H9 (cell line): Measurements from ENCODE around the gene CTF1. TPM values are rescaled to one million over a fixed set of nuclear protein-coding genes. Genes with fewer than 3 reads are reported as not detected.

Experiments used
- DNase-seq: peaks from one replicate; pipeline ENCODE4 v3.0.0-alpha.2; 2017
- H2AFZ ChIP-seq: one replicate; pipeline ENCODE4 v1.6.1; 2013; ENCODE audit warnings: mild to moderate bottlenecking, low read length, control low read depth, moderate library complexity
- H2AK5ac ChIP-seq: 2 replicates; pipeline ENCODE4 v1.6.1; 2013; ENCODE audit warnings: low read length, control low read depth, mixed read lengths; ENCODE audit not compliant: insufficient read length
- H2BK120ac ChIP-seq: one replicate; pipeline ENCODE4 v1.6.1; 2013; ENCODE audit warnings: low read depth, mild to moderate bottlenecking, low read length, control low read depth, inconsistent platforms; ENCODE audit not compliant: poor library complexity, severe bottlenecking
- H2BK12ac ChIP-seq: 2 replicates; pipeline ENCODE4 v1.6.1; 2013; ENCODE audit warnings: low read length, control low read depth, mixed read lengths, low read depth; ENCODE audit not compliant: insufficient read length
- H2BK15ac ChIP-seq: 2 replicates; pipeline ENCODE4 v1.6.1; 2013; ENCODE audit warnings: low read depth, low read length, control low read depth
- H2BK20ac ChIP-seq: one replicate; pipeline ENCODE4 v1.6.1; 2013; ENCODE audit warnings: low read depth, mild to moderate bottlenecking, low read length, control low read depth, inconsistent platforms; ENCODE audit not compliant: poor library complexity, severe bottlenecking
- H2BK5ac ChIP-seq: 2 replicates; pipeline ENCODE4 v1.6.1; 2013; ENCODE audit warnings: low read length, control low read depth, mixed read lengths; ENCODE audit not compliant: insufficient read length
- H3K14ac ChIP-seq: 2 replicates; pipeline ENCODE4 v1.6.1; 2013; ENCODE audit warnings: low read length, control low read depth; ENCODE audit not compliant: insufficient read depth
- H3K18ac ChIP-seq: 2 replicates; pipeline ENCODE4 v1.6.1; 2013; ENCODE audit warnings: low read depth, mild to moderate bottlenecking, mixed read lengths, low read length, control low read depth; ENCODE audit not compliant: insufficient read length
- H3K23ac ChIP-seq: 2 replicates; pipeline ENCODE4 v1.6.1; 2013; ENCODE audit warnings: low read length, control low read depth, mixed read lengths, low read depth; ENCODE audit not compliant: insufficient read length
- H3K23me2 ChIP-seq: 2 replicates; pipeline ENCODE4 v1.6.1; 2013; ENCODE audit warnings: low read depth, mild to moderate bottlenecking, mixed read lengths, low read length, control low read depth; ENCODE audit not compliant: insufficient read length, poor library complexity, severe bottlenecking
- H3K27ac ChIP-seq: 2 replicates; pipeline ENCODE4 v1.5.1; 2013; ENCODE audit warnings: low read length, control low read depth, mixed read lengths, low read depth; ENCODE audit not compliant: insufficient read length
- H3K27me3 ChIP-seq: 2 replicates; pipeline ENCODE4 v1.6.1; 2013; ENCODE audit warnings: low read length, control low read depth, inconsistent platforms; ENCODE audit not compliant: insufficient read depth
- H3K4ac ChIP-seq: 2 replicates; pipeline ENCODE4 v1.6.1; 2013; ENCODE audit warnings: low read depth, mild to moderate bottlenecking, control low read depth, inconsistent platforms, low read length, moderate library complexity
- H3K4me1 ChIP-seq: 2 replicates; pipeline ENCODE4 v1.6.1; 2013; ENCODE audit warnings: low read length, control low read depth, inconsistent platforms; ENCODE audit not compliant: insufficient read depth
- H3K4me2 ChIP-seq: 2 replicates; pipeline ENCODE4 v1.6.1; 2013; ENCODE audit warnings: low read length, control low read depth, mixed read lengths; ENCODE audit not compliant: insufficient read length, insufficient read depth
- H3K56ac ChIP-seq: 2 replicates; pipeline ENCODE4 v1.6.1; 2013; ENCODE audit warnings: low read depth, mild to moderate bottlenecking, mixed read lengths, low read length, control low read depth; ENCODE audit not compliant: insufficient read length
- H3K79me1 ChIP-seq: 2 replicates; pipeline ENCODE4 v1.6.1; 2013; ENCODE audit warnings: low read depth, mild to moderate bottlenecking, moderate library complexity, low read length, control low read depth, inconsistent platforms; ENCODE audit not compliant: insufficient read depth, poor library complexity, severe bottlenecking
- H3K79me2 ChIP-seq: 2 replicates; pipeline ENCODE4 v1.6.1; 2013; ENCODE audit warnings: low read length, control low read depth, inconsistent platforms; ENCODE audit not compliant: insufficient read depth
- H3K9ac ChIP-seq: 2 replicates; pipeline ENCODE4 v1.6.1; 2013; ENCODE audit warnings: low read length, control low read depth, mixed read lengths; ENCODE audit not compliant: insufficient read length; ENCODE audit errors: extremely low read depth
- H3K9me3 ChIP-seq: one replicate; pipeline ENCODE4 v1.6.1; 2013; ENCODE audit warnings: low read depth, low read length, inconsistent platforms; ENCODE audit not compliant: control insufficient read depth
- H3T11ph ChIP-seq: one replicate; pipeline ENCODE4 v1.6.1; 2013; ENCODE audit warnings: mild to moderate bottlenecking, low read length, control low read depth, inconsistent platforms
- H4K20me1 ChIP-seq: one replicate; pipeline ENCODE4 v1.6.1; 2013; ENCODE audit not compliant: control insufficient read depth, insufficient read length, insufficient read depth
- H4K5ac ChIP-seq: 2 replicates; pipeline ENCODE4 v1.6.1; 2013; ENCODE audit warnings: low read depth, mild to moderate bottlenecking, mixed read lengths, low read length, control low read depth; ENCODE audit not compliant: insufficient read length
- H4K8ac ChIP-seq: replicated peaks from 2 replicates; pipeline ENCODE4 v1.6.1; 2013; ENCODE audit warnings: low read length, control low read depth, mixed read lengths, low read depth; ENCODE audit not compliant: insufficient read length
- H4K91ac ChIP-seq: 2 replicates; pipeline ENCODE4 v1.6.1; 2013; ENCODE audit warnings: low read depth, mild to moderate bottlenecking, moderate library complexity, mixed read lengths, low read length, control low read depth; ENCODE audit not compliant: insufficient read length
- H3K27ac Mint-ChIP-seq, 3 experiments: 2 replicates in 2 of 3; 3 replicates in 1 of 3; pipeline ENCODE4 v1.8.0; 2020 to 2021; ENCODE audit warnings: mixed read lengths in 3 of 3, mild to moderate bottlenecking in 1 of 3, moderate library complexity in 1 of 3
- H3K27me3 Mint-ChIP-seq: 2 replicates; pipeline ENCODE4 v1.8.0; 2021; ENCODE audit warnings: low read depth, mild to moderate bottlenecking, moderate library complexity, mixed read lengths
- H3K36me3 Mint-ChIP-seq, 3 experiments: 2 replicates in 2 of 3; 3 replicates in 1 of 3; pipeline ENCODE4 v1.8.0; 2020 to 2021; ENCODE audit warnings: low read depth in 3 of 3, mixed read lengths in 3 of 3; ENCODE audit not compliant: insufficient read depth in 1 of 3
- H3K4me1 Mint-ChIP-seq, 2 experiments: 2 replicates each; pipeline ENCODE4 v1.8.0; 2020; ENCODE audit warnings: mixed read lengths in 2 of 2
- H3K4me3 Mint-ChIP-seq, 2 experiments: 2 replicates in 1 of 2; 3 replicates in 1 of 2; pipeline ENCODE4 v1.8.0; 2020 to 2021; ENCODE audit warnings: mild to moderate bottlenecking in 2 of 2, mixed read lengths in 2 of 2, moderate library complexity in 1 of 2
- H3K9me3 Mint-ChIP-seq, 2 experiments: 2 replicates in 1 of 2; 3 replicates in 1 of 2; pipeline ENCODE4 v1.8.0; 2020; ENCODE audit warnings: mild to moderate bottlenecking in 2 of 2, mixed read lengths in 2 of 2, moderate library complexity in 1 of 2
- WGBS: extraction: QIAGEN DNeasy Blood & Tissue Kit; methylation state at CpG from one replicate; pipeline ENCODE4 v1.1.7; 2013; ENCODE audit warnings: missing lambda C conversion rate, low lambda C conversion rate, mixed read lengths; ENCODE audit not compliant: insufficient read length; ENCODE audit errors: extremely low coverage; 5-methylcytosine and 5-hydroxymethylcytosine counted together
- total RNA-seq: library from RNA; stranded (reverse); gene quantifications from 2 replicates; pipeline ENCODE4 v1.2.1, GENCODE V29; 2021
- TF ChIP-seq, protein P1 (sequence below): fragments of 200-600 bp; sonication (generic); conservative IDR thresholded peaks from 3 replicates; pipeline ENCODE4 v1.8.0; 2021; ENCODE audit warnings: antibody characterized with exemption, mild to moderate bottlenecking

The CTF1 gene
- total RNA-seq, 1 experiment from 2014 or later = 0.72 TPM

DNA sequence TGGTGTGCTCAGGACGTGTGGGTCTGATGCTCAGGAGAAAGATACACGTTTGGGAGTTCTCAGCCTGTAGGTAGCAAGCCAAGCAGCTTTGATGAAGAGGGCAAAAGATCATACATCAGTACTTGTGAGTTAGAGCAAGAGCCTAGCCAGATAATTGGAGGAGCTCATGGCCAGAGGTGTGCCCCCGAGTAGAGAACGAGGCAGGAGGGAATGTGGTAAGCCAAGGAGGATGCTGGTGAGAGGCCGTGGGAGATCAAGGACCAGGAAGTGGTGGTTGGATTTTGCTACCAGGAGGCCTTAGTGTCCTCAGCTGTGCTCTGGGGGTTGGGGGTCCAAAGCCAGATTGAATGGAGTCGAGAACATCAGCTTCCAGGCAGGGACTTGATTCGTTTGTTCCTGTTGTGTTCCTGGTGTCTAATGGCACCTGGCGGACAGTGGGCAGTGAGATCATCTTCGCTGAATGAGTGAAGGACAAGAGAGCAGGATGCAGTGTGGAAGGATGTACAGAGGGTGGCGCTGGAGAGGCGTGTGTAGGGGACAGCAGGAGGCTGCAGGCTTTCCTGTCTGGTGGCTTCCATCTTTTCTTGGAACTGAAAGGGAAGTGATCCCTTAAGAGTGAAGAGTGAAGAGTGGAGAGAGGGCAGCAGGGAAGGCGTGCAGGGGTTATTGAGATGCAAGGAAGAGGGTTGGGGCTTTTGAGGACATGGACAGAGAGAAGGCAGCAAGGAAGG is 38.6 kb downstream of the CTF1 start:
- Histone ChIP-seq H2BK12ac (no peak overlapping the region), H3K18ac (no peak overlapping the region)

More for the DNA sequence above, 38.6 kb downstream of the CTF1 start:
- no CpG with 5 or more reads among the region's 12 CpGs for WGBS
- H4K5ac ChIP-seq = no peak overlapping the region
- H3K27me3 Mint-ChIP-seq = no peaks in the 10 kb centered on the region
- H3T11ph ChIP-seq = no peak overlapping the region
- no peak overlapping the region for H2BK5ac ChIP-seq
- H3K27me3 ChIP-seq = no peaks in the 10 kb centered on the region
- H2BK20ac ChIP-seq = no peak overlapping the region
- H3K4me1 ChIP-seq = no peaks in the 10 kb centered on the region
- no peaks in the 10 kb centered on the region; the same call in 1 of the 2 replicates for H3K79me2 ChIP-seq
- H2BK15ac ChIP-seq = no peak overlapping the region
- H3K27ac Mint-ChIP-seq = peak overlapping the region in 2 of 3 experiments; percentile 11 to 91; a peak in 5 of 7 replicates
- no peak overlapping the region for H3K27ac ChIP-seq
- no peak overlapping the region for H4K91ac ChIP-seq
- no peaks in the 10 kb centered on the region for H4K20me1 ChIP-seq
- TF ChIP-seq, protein P1, sequence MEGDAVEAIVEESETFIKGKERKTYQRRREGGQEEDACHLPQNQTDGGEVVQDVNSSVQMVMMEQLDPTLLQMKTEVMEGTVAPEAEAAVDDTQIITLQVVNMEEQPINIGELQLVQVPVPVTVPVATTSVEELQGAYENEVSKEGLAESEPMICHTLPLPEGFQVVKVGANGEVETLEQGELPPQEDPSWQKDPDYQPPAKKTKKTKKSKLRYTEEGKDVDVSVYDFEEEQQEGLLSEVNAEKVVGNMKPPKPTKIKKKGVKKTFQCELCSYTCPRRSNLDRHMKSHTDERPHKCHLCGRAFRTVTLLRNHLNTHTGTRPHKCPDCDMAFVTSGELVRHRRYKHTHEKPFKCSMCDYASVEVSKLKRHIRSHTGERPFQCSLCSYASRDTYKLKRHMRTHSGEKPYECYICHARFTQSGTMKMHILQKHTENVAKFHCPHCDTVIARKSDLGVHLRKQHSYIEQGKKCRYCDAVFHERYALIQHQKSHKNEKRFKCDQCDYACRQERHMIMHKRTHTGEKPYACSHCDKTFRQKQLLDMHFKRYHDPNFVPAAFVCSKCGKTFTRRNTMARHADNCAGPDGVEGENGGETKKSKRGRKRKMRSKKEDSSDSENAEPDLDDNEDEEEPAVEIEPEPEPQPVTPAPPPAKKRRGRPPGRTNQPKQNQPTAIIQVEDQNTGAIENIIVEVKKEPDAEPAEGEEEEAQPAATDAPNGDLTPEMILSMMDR = peak; percentile 80
- no peak overlapping the region for H3K4ac ChIP-seq
- H3K14ac ChIP-seq = no peak overlapping the region
- H2AK5ac ChIP-seq = no peak overlapping the region
- H3K9ac ChIP-seq = no peak overlapping the region
- no peak overlapping the region for H3K4me2 ChIP-seq
- H3K79me1 ChIP-seq = no peaks in the 10 kb centered on the region
- no peak overlapping the region for H2BK120ac ChIP-seq
- no peaks in the 10 kb centered on the region for H3K9me3 ChIP-seq
- H3K4me3 Mint-ChIP-seq = no peak overlapping the region
- H3K56ac ChIP-seq = no peak overlapping the region
- no peaks in the 10 kb centered on the region for H3K23me2 ChIP-seq
- H3K9me3 Mint-ChIP-seq = no peaks in the 10 kb centered on the region
- peaks cover 7 to 9% of the 10 kb centered on the region in 2 experiments; a peak in 3 of 4 replicates for H3K4me1 Mint-ChIP-seq
- DNase-seq = peak; percentile 87
- H3K23ac ChIP-seq = no peak overlapping the region
- H4K8ac ChIP-seq = no peak overlapping the region
- H3K36me3 Mint-ChIP-seq = peaks cover 45 to 59% (median 58%) of the 10 kb centered on the region in 3 experiments
- H2AFZ ChIP-seq = no peak overlapping the region
